NCI-H2081 (cell line): ENCODE measurements around the gene CALCOCO1.
"Not testable (repeated sequence)": the region's sequence is repeated elsewhere in the genome, so short reads cannot be mapped to it uniquely, and the experiment has no call there.

ENCODE experiments used
- DNase-seq, 2 experiments: peaks; one replicate each; lab custom pipeline; 2025; lab: John Stamatoyannopoulos, UW

Gene CALCOCO1

GRCh38 chr12:53698948-53699677 lies 28.1 kb downstream of the CALCOCO1 start:
- no peak for DNase-seq

DNA sequence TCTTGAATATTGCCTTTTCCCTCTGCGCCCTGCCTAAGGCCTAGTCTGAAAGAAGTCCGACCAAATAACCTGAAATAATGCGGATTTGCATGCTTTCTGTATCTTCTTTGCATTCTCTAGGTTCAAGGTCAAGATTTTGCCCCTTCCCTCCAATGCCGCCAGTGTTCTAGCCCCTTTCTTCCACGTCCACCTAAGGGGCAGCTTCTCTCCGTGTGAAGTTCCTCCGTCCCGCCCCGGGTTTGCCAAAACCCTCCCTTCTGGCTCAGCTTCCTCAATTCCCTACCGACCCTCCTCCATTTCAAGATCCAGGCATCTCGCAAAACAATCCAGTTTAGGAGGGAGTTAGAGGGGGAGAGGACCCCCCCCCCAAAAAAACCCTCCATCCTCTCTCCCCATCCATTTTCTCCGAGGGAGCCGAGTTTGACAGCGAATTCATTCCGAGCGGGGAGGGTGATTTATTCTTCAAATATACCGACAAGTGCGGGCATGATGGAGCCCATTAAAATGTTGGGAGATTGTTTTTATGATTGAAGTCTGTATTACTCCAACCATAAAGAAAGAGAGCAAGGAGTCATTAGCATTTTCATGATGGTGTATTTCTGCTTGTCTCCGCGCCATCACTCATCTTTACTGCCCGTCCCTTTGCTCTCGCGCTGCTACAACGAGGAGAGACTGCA lies 30.5 kb downstream of the CALCOCO1 start:
- DNase-seq: no peak

DNA sequence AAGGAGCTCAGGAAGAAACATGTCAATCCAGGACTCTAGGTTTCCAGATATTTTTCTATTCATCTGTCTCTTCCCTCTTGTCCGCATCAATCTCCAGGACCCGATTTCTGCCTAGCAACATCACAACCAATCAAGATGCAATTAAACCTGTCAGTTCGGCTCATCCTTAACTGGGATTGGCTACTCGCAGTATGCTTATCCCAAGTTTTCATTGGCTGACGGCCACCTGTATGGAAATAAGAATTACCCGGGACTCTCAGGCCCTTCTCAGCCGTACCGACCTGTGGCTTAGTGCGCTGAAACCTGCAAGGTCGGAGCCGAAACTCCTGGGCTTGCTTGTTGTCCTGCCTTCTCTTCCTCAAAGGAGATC lies 31.0 kb downstream of the CALCOCO1 start:
- DNase-seq: peak; percentile 82 to 89

DNA sequence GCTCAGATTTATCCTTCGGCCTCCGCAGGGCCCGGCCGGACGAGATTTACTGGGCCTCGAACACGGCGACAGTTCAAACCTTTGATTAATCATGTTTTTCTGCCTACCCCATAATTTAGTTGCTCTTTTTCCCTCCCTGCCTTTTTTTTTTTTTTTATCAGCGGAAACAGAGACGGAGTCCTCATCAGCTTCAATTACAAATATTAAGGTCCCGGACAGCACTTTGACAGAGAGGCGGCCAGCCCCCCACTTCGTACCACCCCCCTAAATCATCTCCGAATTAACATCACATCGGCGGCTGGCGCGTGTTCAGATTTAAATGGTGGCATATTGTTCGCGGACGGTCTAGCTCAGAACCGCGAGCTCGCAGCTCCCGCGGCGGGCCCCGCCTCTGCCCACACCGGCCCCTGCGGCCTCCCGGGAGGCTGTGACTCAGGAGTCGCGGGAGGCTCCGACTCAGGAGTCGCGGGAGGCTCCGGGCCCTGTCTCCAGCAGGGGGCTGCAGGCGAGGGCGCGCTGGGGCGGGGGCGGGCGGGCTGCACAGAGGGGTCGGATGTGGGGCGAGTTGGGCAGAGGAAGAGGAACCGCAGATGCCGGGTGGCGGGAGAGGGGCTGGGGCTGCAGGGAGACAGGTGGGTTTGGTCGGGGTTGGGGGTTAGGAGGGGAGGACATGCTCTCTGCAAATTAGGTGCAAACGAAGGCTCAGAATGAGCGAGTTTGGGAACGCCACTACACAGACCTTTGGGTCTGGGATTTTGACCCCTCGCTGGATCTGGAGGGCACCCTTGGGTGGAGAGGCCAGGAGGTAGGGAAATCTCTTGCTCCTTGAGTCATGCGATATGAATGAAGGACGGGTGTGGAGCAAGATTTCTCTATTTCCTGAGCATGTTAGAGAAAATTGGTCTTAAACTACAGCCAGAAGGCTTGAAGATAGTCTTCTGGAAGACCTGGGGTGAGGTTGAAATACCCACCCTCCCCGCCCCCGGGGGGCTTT lies 31.8 kb downstream of the CALCOCO1 start:
- DNase-seq: no peak

DNA sequence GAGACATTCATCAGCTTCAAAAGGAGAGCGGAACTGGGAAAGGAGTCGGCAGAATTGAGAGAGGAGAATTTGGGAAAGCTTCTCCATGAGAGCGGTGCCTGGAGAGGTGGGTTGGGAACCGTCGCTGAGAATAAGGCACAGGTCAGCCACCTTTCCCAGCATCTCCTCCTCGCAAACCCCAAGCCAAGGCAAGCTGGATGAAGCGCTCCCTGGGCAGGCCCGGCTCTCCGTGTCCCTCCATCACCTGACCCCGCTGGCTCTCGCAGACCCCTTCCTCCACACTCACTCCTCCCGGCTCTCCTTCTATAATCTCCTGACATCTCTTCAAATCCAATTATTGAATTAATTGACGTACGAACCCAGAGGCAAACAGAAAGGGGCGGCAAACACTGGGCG lies 32.5 kb downstream of the CALCOCO1 start:
- DNase-seq: no peak

DNA sequence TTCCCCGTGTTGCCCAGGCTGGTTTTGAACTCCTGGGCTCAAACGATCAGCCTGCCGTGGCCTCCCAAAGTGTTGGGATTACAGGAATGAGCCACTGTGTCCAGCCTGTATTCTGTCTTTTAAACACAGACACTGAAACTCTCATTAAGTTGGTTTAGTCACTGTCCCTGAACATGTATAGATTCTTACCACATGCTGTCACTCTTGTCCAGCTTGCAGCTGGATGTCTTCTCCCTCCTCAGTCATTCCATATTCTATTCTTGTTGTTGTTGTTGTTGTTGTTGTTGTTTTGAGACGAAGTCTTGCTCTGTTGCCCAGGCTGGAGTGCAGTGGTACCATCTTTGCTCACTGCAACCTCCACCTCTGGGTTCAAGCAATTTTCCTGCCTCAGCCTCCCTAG lies 39.1 kb downstream of the CALCOCO1 start:
- no peak for DNase-seq

- DNase-seq: no peak
Observed at GRCh38 chr12:53686436-53686835, 40.8 kb downstream of the CALCOCO1 start.

DNA sequence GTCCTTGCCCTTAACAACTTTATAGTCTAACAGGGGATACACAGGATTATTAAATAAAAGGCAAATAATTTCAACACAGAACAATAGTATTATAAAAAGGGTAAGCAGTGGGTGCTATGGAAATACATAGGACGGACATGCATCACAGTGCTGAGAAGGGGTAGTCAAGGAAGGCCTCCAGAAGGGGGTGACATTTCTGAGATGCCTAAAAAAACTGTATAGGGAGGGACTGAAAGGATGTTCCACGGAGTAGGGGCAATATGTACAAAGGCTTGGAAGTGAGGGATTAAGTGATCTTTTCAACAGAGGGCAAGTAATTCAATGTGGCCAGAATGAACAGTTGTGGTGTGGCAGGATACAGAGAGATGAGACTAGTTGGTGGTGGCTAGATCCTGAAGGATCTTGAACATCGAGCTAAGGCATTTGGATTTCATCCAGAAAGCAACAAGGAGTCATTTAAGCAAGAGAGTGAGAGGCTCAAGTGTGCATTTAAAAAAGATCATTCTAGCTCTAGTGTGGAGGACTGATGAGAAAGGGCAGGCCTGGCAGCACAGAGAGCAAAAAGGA lies 42.5 kb downstream of the CALCOCO1 start:
- DNase-seq: no peak

DNA sequence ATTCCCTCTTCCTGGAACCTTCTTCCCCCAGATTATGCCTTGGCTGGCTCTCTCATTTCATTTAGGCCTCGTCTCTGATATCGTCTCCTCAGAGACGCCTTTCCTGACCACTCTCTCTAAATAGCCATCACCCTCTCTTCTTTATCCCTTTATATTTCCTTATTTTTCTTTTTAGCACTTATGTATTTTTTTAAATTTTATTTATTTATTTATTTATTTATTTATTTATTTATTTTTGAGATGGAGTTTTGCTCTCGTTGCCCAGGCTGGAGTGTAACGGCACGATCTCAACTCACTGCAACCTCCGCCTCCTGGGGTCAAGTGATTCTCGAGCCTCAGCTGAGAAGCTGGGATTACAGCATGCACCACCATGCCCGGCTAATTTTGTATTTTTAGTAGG lies 43.3 kb downstream of the CALCOCO1 start:
- no peak for DNase-seq

DNA sequence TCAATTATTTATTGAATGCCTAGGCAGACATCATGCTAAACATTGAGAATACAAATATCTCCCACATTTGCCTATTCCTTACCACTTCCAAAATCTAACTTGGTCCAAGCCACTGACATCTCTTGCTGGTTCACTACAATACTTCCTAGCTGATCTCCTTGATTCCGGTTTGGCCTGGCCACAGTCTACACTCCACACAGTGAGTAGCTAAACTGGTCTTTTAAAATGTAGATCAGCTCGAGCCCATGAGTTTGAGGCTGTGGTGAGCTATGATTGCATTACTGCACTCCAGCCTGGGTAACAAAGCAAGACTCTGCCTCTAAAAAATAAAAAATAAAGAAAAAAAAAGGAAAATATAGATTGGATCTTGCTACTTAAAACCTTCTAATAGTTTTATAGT lies 43.8 kb downstream of the CALCOCO1 start:
- DNase-seq: no peak

DNA sequence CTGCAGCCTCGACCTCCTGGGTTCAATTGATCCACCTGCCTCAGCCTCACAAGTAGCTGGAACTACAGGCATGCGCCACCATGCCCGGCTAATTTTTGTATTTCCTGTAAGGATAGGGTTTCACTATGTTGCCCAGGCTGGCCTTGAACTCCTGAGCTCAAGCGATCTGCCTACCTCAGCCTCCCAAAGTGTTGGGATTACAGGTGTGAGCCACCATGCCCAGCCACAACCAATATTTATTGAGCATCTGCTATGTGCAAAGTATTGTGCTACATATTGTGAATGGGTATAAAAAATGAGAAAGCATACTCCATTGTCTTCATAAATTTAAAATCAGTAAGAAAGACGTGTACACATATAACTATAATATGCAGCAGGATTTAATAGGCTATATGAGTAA lies 47.2 kb downstream of the CALCOCO1 start:
- not testable (repeated sequence) for DNase-seq

GRCh38 chr12:53677800-53678148 lies 49.5 kb downstream of the CALCOCO1 start:
- DNase-seq: no peak

DNA sequence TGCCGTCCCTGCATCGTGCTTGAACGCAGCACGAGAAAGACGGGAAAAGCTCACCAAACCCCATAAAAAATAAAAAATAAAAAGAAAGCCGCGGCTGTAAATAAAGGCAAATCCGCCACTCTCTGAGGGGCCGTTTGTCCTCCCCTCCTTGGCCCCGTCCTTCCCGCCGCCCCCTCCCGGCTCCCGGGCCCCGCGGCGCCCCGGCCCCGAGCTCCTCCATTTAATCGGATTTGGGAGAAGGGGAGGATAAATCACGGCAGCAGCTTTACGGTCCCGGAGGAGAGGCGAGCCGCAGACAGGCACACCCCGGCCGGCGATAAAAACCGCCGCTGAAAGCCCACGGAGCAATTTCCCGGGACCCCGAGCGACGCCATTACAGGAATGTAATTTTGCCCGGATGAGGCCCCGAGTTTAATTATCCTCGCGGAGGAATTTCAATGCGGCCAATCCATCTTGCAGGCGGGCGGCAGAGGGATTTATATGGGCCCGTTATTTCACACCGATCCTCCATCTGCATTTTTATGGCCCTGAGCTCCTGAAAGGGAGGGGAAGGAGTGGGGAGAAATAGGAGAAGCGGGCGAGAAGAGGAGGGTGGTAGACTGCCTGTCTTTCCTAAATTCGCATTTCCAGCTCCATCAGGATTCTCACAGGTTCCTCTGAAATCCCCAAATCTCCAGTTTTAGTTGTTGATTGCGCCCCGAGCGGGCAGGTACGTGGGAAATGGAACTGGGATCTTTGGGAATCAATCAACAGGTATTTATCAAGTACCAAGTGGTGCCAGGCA lies 50.0 kb downstream of the CALCOCO1 start:
- DNase-seq: no peak

DNA sequence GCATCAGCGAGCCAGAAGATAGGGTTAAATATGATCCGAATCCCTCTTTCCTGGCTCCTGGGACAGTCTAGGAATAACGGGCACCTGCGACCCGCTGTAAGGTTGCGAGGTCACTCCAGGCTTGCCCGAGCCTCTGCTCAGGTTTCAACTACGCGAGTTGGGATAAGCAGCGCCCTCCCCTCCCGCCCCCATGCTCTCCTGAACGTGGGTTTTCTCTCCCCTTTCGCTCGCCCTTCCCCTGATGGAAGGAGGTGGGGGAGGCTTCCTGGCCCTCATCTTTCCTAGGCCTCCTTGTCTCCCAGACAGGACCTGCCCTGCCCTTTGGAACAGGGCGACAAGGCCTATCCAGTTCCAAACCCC lies 50.6 kb downstream of the CALCOCO1 start:
- no peak for DNase-seq

GRCh38 chr12:53675701-53676607 lies 51.3 kb downstream of the CALCOCO1 start, which contains the start of gene ATP5MC2:
TSS of gene ATP5MC2 (minus strand) at chr12:53676083. CDS start at chr12:53672614, 3,469 bp downstream.
- peak; percentile 98 for DNase-seq

GRCh38 chr12:53674977-53675700 lies 52.1 kb downstream of the CALCOCO1 start:
- no peak for DNase-seq

DNA sequence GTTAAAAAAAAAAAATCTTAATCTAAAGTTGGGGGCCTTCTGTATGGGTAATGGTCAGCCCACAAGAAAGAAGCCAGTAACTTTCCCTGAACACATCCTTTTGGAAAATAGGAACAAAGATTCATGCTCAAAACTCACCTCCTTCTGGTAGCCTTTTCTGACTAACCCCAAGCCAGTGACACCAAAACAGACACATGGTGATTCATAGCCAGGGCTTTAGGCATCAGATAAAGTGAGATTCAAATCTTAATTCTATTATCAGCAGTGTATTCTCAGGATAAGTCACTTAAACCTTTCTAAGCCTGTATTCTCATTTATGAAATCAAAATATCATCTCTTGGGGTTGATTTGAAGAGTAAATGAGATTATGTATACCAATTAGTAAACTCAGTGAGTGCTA lies 56.3 kb downstream of the CALCOCO1 start:
- no peak for DNase-seq

DNA sequence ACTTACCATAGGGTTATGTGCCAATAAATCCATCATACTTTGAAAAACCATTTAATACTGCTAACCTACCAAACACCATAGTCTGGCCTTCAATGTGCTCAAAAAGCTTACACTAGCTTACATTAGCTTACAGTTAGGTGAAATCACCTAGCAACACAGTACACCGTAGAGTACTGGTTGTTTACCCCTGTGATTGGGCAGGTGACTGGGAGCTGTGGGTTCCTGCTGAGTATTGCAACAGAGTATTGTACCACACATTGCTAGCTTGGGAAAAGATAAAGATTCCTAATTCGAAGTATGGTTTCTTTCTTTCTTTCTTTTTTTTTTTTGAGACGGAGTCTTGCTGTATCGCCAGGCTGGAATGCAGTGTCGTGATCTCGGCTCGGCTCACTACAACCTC lies 56.9 kb downstream of the CALCOCO1 start:
- DNase-seq: no peak

DNA sequence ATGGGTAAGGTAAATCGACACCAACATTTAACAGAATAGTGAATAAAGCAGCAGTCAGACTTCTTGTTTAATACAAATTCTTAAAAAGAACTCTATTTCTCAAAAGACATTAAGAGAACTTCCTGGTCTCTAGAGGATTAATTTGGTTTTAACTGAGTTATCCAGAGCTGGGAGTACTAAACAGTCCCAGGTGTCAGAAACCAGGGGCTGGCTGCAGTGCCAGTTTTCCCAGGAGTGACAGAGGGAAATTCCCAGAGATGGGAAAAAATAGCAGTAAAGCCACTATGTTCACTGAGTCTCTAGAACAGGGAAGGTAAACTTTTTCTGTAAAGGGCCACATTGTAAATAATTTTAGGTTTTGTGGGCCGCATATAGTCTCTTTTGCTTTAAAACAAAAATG lies 60.2 kb downstream of the CALCOCO1 start:
- DNase-seq: no peak

- no peak for DNase-seq
Observed at GRCh38 chr12:53664936-53665335, 62.3 kb downstream of the CALCOCO1 start.
